Left kidney (tissue), 2 donors: ENCODE data around the gene USP53. TPM values are rescaled to one million over a fixed set of nuclear protein-coding genes. Genes with fewer than 3 reads are reported as not detected.
"Not testable (repeated sequence)": the region's sequence is repeated elsewhere in the genome, so short reads cannot be mapped to it uniquely, and the experiment has no call there.

Source experiments
- DNase-seq: peaks from one replicate; pipeline ENCODE4 v3.0.0-alpha.2; 2013
- polyA plus RNA-seq: library from polyadenylated mRNA; unstranded; fragments of 120-200 nt; gene quantifications from one replicate; pipeline ENCODE4 v1.2.1, GENCODE V29; 2013; ENCODE audit not compliant: insufficient read length

USP53 gene
- polyA plus RNA-seq, 1 donor, result 45.1 TPM

- no peak for DNase-seq
Measured at GRCh38 chr4:119315036-119315435, 102.5 kb downstream of the USP53 start.

GRCh38 chr4:119317990-119318389, 105.5 kb downstream of the USP53 start:
- no peak for DNase-seq

GRCh38 chr4:119321921-119322687, 109.6 kb downstream of the USP53 start, which contains the start of gene FABP2:
TSS of gene FABP2 (minus strand) at chr4:119322138. CDS start at chr4:119322102, 36 bp downstream.
- DNase-seq, result no peak

GRCh38 chr4:119328695-119329094, 116.2 kb downstream of the USP53 start:
- no peak for DNase-seq

GRCh38 chr4:119329835-119330620, 117.5 kb downstream of the USP53 start:
- no peak for DNase-seq

- not testable (repeated sequence) for DNase-seq
Measured at GRCh38 chr4:119336332-119336979, 123.9 kb downstream of the USP53 start.

- no peak for DNase-seq
Measured at GRCh38 chr4:119337010-119337409, 124.5 kb downstream of the USP53 start.

- not testable (repeated sequence) for DNase-seq
Measured at GRCh38 chr4:119339895-119340294, 127.4 kb downstream of the USP53 start.

- not testable (repeated sequence) for DNase-seq
Measured at GRCh38 chr4:119343293-119343692, 130.8 kb downstream of the USP53 start.

Other genes with a start within 250 kb of the USP53 start
- 0.45 TPM for gene MYOZ2, start 76.9 kb upstream of the USP53 start, polyA plus RNA-seq
- gene FABP2, start 109.4 kb downstream of the USP53 start, polyA plus RNA-seq, result 0.05 TPM